HepG2 (cell line): Measurements from ENCODE around the gene ANKS3. TPM values are rescaled to one million over a fixed set of nuclear protein-coding genes. Genes with fewer than 3 reads are reported as not detected.

Source experiments
- ATF7-NPFF ChIP-seq: sonication (generic); formaldehyde crosslinking; IDR thresholded peaks from 2 replicates; pipeline ENCODE4 v1.8.1; 2023; ENCODE audit warnings: mild to moderate bottlenecking, low read depth, missing genetic modification reagents, moderate library complexity
- DDIT3 ChIP-seq: sonication (generic); formaldehyde crosslinking; IDR thresholded peaks from 2 replicates; pipeline ENCODE4 v1.4.0; 2020; ENCODE audit warnings: mild to moderate bottlenecking, missing genetic modification reagents
- FOXM1 ChIP-seq: sonication (generic); formaldehyde crosslinking; IDR thresholded peaks from 2 replicates; pipeline ENCODE4 v1.5.0; 2020; ENCODE audit warnings: missing genetic modification reagents
- KLF9 ChIP-seq: IDR thresholded peaks from 2 replicates; pipeline ENCODE4 v1.6.1; 2016; ENCODE audit warnings: low read depth
- KMT2B ChIP-seq: IDR thresholded peaks from 2 replicates; pipeline ENCODE4 v1.6.1; 2016; ENCODE audit warnings: missing genetic modification reagents, missing compliant biosample characterization
- MBD4 ChIP-seq: IDR thresholded peaks from 2 replicates; pipeline ENCODE4 v1.6.1; 2012; ENCODE audit warnings: low read length, inconsistent platforms, borderline replicate concordance
- NFYB ChIP-seq: sonication (generic); formaldehyde crosslinking; IDR thresholded peaks from 2 replicates; pipeline ENCODE4 v1.4.0; 2020; ENCODE audit warnings: missing genetic modification reagents
- PRDM10 ChIP-seq: sonication (generic); formaldehyde crosslinking; IDR thresholded peaks from 2 replicates; pipeline ENCODE4 v1.4.0; 2020; ENCODE audit warnings: low read depth, missing genetic modification reagents
- REST ChIP-seq, 2 experiments: IDR thresholded peaks; 2 replicates each; pipeline ENCODE4 v1.6.1; 2011 to 2012; ENCODE audit warnings: low read length in 2 of 2, borderline replicate concordance in 1 of 2, low read depth in 1 of 2, mild to moderate bottlenecking in 1 of 2, moderate library complexity in 1 of 2
- RXRA ChIP-seq: sonication (generic); formaldehyde crosslinking; IDR thresholded peaks from 2 replicates; pipeline ENCODE4 v1.5.1; 2020; ENCODE audit warnings: missing genetic modification reagents
- SMARCE1 ChIP-seq: fragments of 450-650 bp; IDR thresholded peaks from 2 replicates; pipeline ENCODE4 v1.6.1; 2017; ENCODE audit warnings: borderline replicate concordance
- SUZ12 ChIP-seq: fragments of 150-350 bp; IDR thresholded peaks from 2 replicates; pipeline ENCODE4 v1.6.1; 2014; ENCODE audit warnings: low read depth, low read length
- ZNF639 ChIP-seq: conservative IDR thresholded peaks from 2 replicates; pipeline ENCODE4 v1.6.1; 2018; ENCODE audit warnings: missing genetic modification reagents
- ZZZ3 ChIP-seq: sonication (generic); formaldehyde crosslinking; IDR thresholded peaks from 2 replicates; pipeline ENCODE4 v1.4.0; 2020; ENCODE audit warnings: missing genetic modification reagents, mild to moderate bottlenecking, borderline replicate concordance
- polyA plus RNA-seq, 8 experiments: library from polyadenylated mRNA; depleted of rRNA in 3 of 8; stranded (reverse) in 7 of 8; unstranded in 1 of 8; fragments of >200 nt; fragmentation: Illumina TruSeq in 4 of 8; extraction: Trizol in 4 of 8; gene quantifications; 2 replicates each; pipeline versions ENCODE4 v1.2.1 to v1.2.3, GENCODE V29; 2011 to 2016; ENCODE audit warnings: low read depth in 4 of 8, missing spikeins in 1 of 8, mixed read lengths in 1 of 8; ENCODE audit not compliant: insufficient read depth in 1 of 8
- total RNA-seq, 5 experiments: library from RNA; depleted of rRNA; stranded (reverse); fragments of >200 nt; fragmentation: Illumina TruSeq; extraction: Trizol; gene quantifications; 2 replicates each; pipeline ENCODE4 v1.2.3, GENCODE V29; 2016; ENCODE audit warnings: low read depth in 1 of 5
- TF ChIP-seq, protein P1 (sequence below): sonication (generic); formaldehyde crosslinking; IDR thresholded peaks from 2 replicates; pipeline ENCODE4 v1.5.0; 2020; ENCODE audit warnings: missing genetic modification reagents
- TF ChIP-seq, protein P2 (sequence below): IDR thresholded peaks from 2 replicates; pipeline ENCODE4 v1.6.1; 2016; ENCODE audit warnings: low read depth

ANKS3 gene
- total and polyA plus RNA-seq, 2 of the 13 experiments (the other 11 are each of a cell fraction or from before 2014, with no cell fraction given) = 11.4 to 15.9 TPM

DNA sequence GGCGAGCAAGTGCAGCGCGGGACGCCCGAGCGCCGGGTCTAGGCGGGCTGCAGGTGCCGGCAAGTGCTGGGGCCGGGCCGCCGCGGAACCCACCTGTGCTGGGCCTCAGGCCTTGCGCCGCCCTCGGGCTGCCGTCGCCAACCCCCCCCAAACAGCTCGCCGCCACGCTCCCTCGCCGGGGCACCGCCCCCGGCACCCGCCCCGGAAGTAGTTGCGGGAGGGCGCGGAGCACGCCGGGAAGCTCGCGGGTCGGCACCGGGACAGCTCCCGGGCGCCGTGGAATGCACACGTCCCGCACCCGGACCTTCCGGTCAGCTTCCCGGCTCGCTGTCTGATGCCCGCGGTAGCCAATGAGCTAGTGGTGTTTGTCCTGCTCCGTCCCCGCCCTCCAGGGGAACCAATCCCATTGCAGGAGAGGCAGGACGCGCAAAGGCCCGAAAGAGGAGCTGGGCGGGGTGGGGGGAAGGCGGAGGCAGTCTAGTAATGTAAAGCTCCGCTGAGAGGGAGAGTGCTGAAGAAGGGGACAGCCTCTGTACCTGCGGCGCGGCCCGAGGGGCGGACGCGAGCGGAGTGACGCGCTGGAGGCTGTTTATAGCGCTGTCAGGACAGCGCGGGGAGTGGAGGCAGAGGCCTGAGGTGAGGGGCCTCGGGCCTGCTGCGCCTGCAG is at the start of gene ANKS3, which contains the start of gene DNAAF8 (continued):
- TF ChIP-seq ZNF639 (CRISPR knock-in tag) (peak; percentile 100), KMT2B (CRISPR knock-in tag) (peak; percentile 94), ATF7-NPFF (CRISPR knock-in tag) (peak; percentile 79), DDIT3 (CRISPR knock-in tag) (no peak), PRDM10 (CRISPR knock-in tag) (no peak), REST (IDR thresholded peaks at IDR 0.05; ENCODE audit: borderline replicate concordance in 1 of 2, low read depth in 1 of 2, low read length in 2 of 2) (peak; percentile 6 to 64; a peak in 2 of 4 replicates), SUZ12 (peak; percentile 42; the same call in 1 of the 2 replicates), ZZZ3 (peak; percentile 62; the same call in 1 of the 2 replicates), FOXM1 (CRISPR knock-in tag) (no peak), MBD4 (no peak), NFYB (CRISPR knock-in tag) (peak; percentile 88), SMARCE1 (no peak), KLF9 (CRISPR knock-in tag) (no peak), RXRA (peak; percentile 80; the same call in 1 of the 2 replicates)
- TF ChIP-seq, protein P1, sequence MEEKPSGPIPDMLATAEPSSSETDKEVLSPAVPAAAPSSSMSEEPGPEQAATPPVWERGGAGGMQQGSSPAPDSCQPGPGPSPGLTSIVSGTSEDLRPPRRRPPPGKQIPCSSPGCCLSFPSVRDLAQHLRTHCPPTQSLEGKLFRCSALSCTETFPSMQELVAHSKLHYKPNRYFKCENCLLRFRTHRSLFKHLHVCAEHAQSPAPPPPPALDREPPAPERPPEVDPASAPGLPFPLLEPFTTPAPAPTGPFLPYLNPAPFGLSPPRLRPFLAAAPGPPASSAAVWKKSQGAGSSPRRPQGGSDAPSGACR (CRISPR knock-in tag) = peak; percentile 85
- TF ChIP-seq, protein P2, sequence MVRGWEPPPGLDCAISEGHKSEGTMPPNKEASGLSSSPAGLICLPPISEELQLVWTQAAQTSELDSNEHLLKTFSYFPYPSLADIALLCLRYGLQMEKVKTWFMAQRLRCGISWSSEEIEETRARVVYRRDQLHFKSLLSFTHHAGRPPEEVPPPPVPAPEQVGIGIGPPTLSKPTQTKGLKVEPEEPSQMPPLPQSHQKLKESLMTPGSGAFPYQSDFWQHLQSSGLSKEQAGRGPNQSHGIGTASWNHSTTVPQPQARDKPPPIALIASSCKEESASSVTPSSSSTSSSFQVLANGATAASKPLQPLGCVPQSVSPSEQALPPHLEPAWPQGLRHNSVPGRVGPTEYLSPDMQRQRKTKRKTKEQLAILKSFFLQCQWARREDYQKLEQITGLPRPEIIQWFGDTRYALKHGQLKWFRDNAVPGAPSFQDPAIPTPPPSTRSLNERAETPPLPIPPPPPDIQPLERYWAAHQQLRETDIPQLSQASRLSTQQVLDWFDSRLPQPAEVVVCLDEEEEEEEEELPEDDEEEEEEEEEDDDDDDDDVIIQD (CRISPR knock-in tag) = no peak
